Cardiac fibroblast (primary cell): Measurements from ENCODE around the gene KIAA1217.
"Not testable (repeated sequence)": the region's sequence is repeated elsewhere in the genome, so short reads cannot be mapped to it uniquely, and the experiment has no call there.

Experiments
- DNase-seq, 2 donors: peaks; one replicate each; pipeline versions ENCODE4 v3.0.0 to v3.0.0-alpha.2; 2010; ENCODE audit warnings: low read depth in 2 of 2
- H3K4me3 ChIP-seq, 2 donors: replicated peaks in 1 of 2; 1 replicate in 1 of 2; 2 replicates in 1 of 2; pipeline ENCODE4 v1.5.1; 2011; ENCODE audit warnings: low read depth in 2 of 2, low read length in 2 of 2, mild to moderate bottlenecking in 2 of 2, moderate library complexity in 1 of 2
- TF ChIP-seq, protein P1 (sequence below): IDR thresholded peaks from one replicate; pipeline ENCODE4 v1.5.1; 2011; ENCODE audit warnings: low read depth, mild to moderate bottlenecking, low read length, inconsistent platforms

Gene KIAA1217

GRCh38 chr10:24480447-24480846, 271.5 kb downstream of the KIAA1217 start:
- H3K4me3 ChIP-seq, result no peak overlapping the region
- TF ChIP-seq, protein P1, sequence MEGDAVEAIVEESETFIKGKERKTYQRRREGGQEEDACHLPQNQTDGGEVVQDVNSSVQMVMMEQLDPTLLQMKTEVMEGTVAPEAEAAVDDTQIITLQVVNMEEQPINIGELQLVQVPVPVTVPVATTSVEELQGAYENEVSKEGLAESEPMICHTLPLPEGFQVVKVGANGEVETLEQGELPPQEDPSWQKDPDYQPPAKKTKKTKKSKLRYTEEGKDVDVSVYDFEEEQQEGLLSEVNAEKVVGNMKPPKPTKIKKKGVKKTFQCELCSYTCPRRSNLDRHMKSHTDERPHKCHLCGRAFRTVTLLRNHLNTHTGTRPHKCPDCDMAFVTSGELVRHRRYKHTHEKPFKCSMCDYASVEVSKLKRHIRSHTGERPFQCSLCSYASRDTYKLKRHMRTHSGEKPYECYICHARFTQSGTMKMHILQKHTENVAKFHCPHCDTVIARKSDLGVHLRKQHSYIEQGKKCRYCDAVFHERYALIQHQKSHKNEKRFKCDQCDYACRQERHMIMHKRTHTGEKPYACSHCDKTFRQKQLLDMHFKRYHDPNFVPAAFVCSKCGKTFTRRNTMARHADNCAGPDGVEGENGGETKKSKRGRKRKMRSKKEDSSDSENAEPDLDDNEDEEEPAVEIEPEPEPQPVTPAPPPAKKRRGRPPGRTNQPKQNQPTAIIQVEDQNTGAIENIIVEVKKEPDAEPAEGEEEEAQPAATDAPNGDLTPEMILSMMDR, result no peak
- no peak for DNase-seq

GRCh38 chr10:24481241-24481640, 272.3 kb downstream of the KIAA1217 start:
- H3K4me3 ChIP-seq, result no peak overlapping the region
- no peak for DNase-seq
- TF ChIP-seq, protein P1, result no peak

GRCh38 chr10:24482713-24483112, 273.8 kb downstream of the KIAA1217 start:
- DNase-seq, H3K4me3 ChIP-seq: not testable (repeated sequence)

DNA sequence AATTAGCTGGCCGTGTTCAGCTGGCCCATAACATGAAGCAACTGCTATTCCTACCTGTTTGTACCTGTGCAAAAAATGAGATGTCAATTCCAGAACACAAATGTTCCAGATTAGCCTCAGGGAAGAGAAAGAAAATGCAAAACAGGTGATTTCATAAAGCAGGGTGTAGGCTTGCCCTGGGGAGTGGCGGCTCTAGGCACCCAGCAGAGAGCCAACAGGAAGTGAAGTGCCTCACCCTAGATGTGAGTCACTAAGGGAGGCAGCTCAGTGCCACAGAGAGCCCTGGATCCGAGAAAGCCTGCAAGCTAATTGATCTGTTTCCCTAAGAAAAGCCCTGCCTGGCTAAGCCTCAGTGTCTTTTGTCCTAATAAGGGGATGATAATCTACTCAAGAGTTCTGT, 274.8 kb downstream of the KIAA1217 start:
- DNase-seq, result peak; percentile 32 to 65
- TF ChIP-seq, protein P1, result no peak

DNA sequence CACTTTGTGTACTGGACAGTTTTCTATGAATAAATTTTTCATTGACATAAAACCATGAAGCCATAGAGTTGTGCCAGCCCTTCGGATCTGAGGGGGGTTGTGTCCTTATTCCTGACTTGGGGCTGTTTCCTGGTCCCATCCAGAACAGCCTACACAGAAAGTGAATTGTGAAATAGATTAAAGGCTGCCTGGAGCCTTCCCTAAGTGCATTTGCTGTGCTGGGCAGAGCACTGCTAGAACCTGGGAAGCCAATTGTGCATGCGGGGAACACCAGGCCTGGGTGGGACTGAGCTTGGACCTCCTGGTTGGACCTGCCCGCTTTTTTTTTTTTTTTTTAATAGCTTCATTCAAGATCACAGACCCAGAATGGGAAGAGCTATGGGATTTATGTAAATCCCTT, 275.8 kb downstream of the KIAA1217 start:
- no peak for DNase-seq
- TF ChIP-seq, protein P1, result no peak
- H3K4me3 ChIP-seq, result no peak overlapping the region

More for the DNA sequence above, 274.8 kb downstream of the KIAA1217 start:
- no peak overlapping the region for H3K4me3 ChIP-seq

GRCh38 chr10:24485304-24485703, 276.4 kb downstream of the KIAA1217 start:
- H3K4me3 ChIP-seq, result no peak overlapping the region
- no peak for DNase-seq
- TF ChIP-seq, protein P1, result no peak

DNA sequence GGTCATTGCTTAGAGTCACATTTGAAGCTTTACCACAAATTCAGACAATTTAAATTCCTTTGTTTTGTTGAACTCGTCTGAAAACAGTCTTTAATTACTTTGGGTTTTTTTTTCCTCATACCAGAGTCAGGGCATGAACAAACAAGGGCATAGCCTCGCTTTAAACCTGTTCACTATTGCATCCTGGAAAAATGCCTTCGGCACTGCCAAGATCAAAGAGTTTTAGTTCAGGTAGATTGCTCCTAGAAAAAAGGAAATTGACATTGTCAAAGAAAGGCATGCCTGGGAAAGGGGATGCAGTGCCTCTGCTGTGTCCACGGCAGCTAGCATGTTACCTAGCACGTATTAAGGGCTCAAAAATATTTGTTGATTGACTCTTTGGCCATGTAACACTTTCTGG, 279.7 kb downstream of the KIAA1217 start:
- no peak overlapping the region for H3K4me3 ChIP-seq
- TF ChIP-seq, protein P1, result no peak
- no peak for DNase-seq
